H7 (cell line): Measurements from ENCODE around the gene WWOX. TPM values are rescaled to one million over a fixed set of nuclear protein-coding genes. Genes with fewer than 3 reads are reported as not detected.
"Not testable (repeated sequence)": the region's sequence is repeated elsewhere in the genome, so short reads cannot be mapped to it uniquely, and the experiment has no call there.

Experiments used
- DNase-seq: peaks from one replicate; pipeline ENCODE4 v3.0.0; 2012
- H3K27me3 ChIP-seq: 2 replicates; pipeline ENCODE4 v1.6.0; 2011; ENCODE audit warnings: mild to moderate bottlenecking, low read length; ENCODE audit not compliant: control insufficient read depth, insufficient read depth
- H3K36me3 ChIP-seq: replicated peaks from 2 replicates; pipeline ENCODE4 v1.5.1; 2011; ENCODE audit warnings: low read length; ENCODE audit not compliant: control insufficient read depth, insufficient read depth
- H3K4me3 ChIP-seq: 2 replicates; pipeline ENCODE4 v1.5.1; 2011; ENCODE audit warnings: low read depth, mild to moderate bottlenecking, control low read depth, low read length, moderate library complexity; ENCODE audit not compliant: insufficient read depth
- total RNA-seq: library from RNA; depleted of rRNA; stranded (reverse); fragments of >200 nt; shearing (Covaris generic); gene quantifications from 2 replicates; pipeline ENCODE4 v1.2.3, GENCODE V29; 2014

Gene WWOX
- total RNA-seq, 1 experiment from 2014 or later: 29.2 TPM

GRCh38 chr16:79036541-79036940, 937.1 kb downstream of the WWOX start:
- Histone ChIP-seq H3K4me3 (no peak overlapping the region), H3K36me3 (no peaks in the 10 kb centered on the region), H3K27me3 (no peaks in the 10 kb centered on the region)
- DNase-seq: no peak

- no peak for DNase-seq
- Histone ChIP-seq H3K27me3 (no peaks in the 10 kb centered on the region), H3K4me3 (no peak overlapping the region), H3K36me3 (no peaks in the 10 kb centered on the region)
Observed at GRCh38 chr16:79037521-79038373, 938.3 kb downstream of the WWOX start.

GRCh38 chr16:79041206-79041605, 941.8 kb downstream of the WWOX start:
- no peaks in the 10 kb centered on the region for H3K36me3 ChIP-seq
- H3K4me3 ChIP-seq: no peak overlapping the region
- no peaks in the 10 kb centered on the region for H3K27me3 ChIP-seq
- DNase-seq: no peak

- Histone ChIP-seq H3K27me3 (no peaks in the 10 kb centered on the region), H3K4me3 (no peak overlapping the region), H3K36me3 (no peaks in the 10 kb centered on the region)
- DNase-seq: no peak
Observed at GRCh38 chr16:79042141-79042540, 942.7 kb downstream of the WWOX start.

- no peak for DNase-seq
- Histone ChIP-seq H3K36me3 (no peaks in the 10 kb centered on the region), H3K27me3 (no peaks in the 10 kb centered on the region), H3K4me3 (no peak overlapping the region)
Observed at GRCh38 chr16:79042886-79043285, 943.4 kb downstream of the WWOX start.

- no peaks in the 10 kb centered on the region for H3K27me3 ChIP-seq
- no peak for DNase-seq
Observed at GRCh38 chr16:79045191-79045590, 945.7 kb downstream of the WWOX start.

GRCh38 chr16:79047337-79047736, 947.9 kb downstream of the WWOX start:
- no peak overlapping the region for H3K4me3 ChIP-seq

More at GRCh38 chr16:79045191-79045590, 945.7 kb downstream of the WWOX start:
- H3K36me3 ChIP-seq: no peaks in the 10 kb centered on the region
- no peak overlapping the region for H3K4me3 ChIP-seq

GRCh38 chr16:79049040-79049439, 949.6 kb downstream of the WWOX start:
- Histone ChIP-seq H3K4me3 (no peak overlapping the region), H3K36me3 (no peaks in the 10 kb centered on the region), H3K27me3 (no peaks in the 10 kb centered on the region)
- no peak for DNase-seq

More at GRCh38 chr16:79047337-79047736, 947.9 kb downstream of the WWOX start:
- Histone ChIP-seq H3K27me3 (no peaks in the 10 kb centered on the region), H3K36me3 (no peaks in the 10 kb centered on the region)
- peak; percentile 14 for DNase-seq

- Histone ChIP-seq H3K4me3 (no peak overlapping the region), H3K36me3 (no peaks in the 10 kb centered on the region), H3K27me3 (no peaks in the 10 kb centered on the region)
- DNase-seq: no peak
Observed at GRCh38 chr16:79050063-79050462, 950.6 kb downstream of the WWOX start.

- Histone ChIP-seq H3K4me3 (no peak overlapping the region), H3K36me3 (no peaks in the 10 kb centered on the region), H3K27me3 (no peaks in the 10 kb centered on the region)
- no peak for DNase-seq
Observed at GRCh38 chr16:79051313-79051712, 951.9 kb downstream of the WWOX start.

- not testable (repeated sequence) for DNase-seq, H3K4me3 ChIP-seq, H3K27me3 ChIP-seq, H3K36me3 ChIP-seq
Observed at GRCh38 chr16:79052198-79052597, 952.7 kb downstream of the WWOX start.

GRCh38 chr16:79053577-79053976, 954.1 kb downstream of the WWOX start:
- no peak overlapping the region for H3K4me3 ChIP-seq
- H3K36me3 ChIP-seq: no peaks in the 10 kb centered on the region
- DNase-seq: peak; percentile 10
- H3K27me3 ChIP-seq: no peaks in the 10 kb centered on the region

- Histone ChIP-seq H3K4me3 (no peak overlapping the region), H3K36me3 (no peaks in the 10 kb centered on the region), H3K27me3 (no peaks in the 10 kb centered on the region)
Observed at GRCh38 chr16:79054211-79054984, 954.9 kb downstream of the WWOX start.

GRCh38 chr16:79055251-79055970, 956.0 kb downstream of the WWOX start:
- no peak overlapping the region for H3K4me3 ChIP-seq
- no peaks in the 10 kb centered on the region for H3K27me3 ChIP-seq
- no peaks in the 10 kb centered on the region for H3K36me3 ChIP-seq
- DNase-seq: no peak

More at GRCh38 chr16:79054211-79054984, 954.9 kb downstream of the WWOX start:
- no peak for DNase-seq
